MM.1S (cell line): ENCODE results near the gene ISX.
A peak's percentile ranks its signal among the peaks of the same experiment; 100 is the strongest.

Experiments
- DNase-seq: peaks from one replicate; pipeline ENCODE4 v3.0.0-alpha.2; 2015
- H2AFZ ChIP-seq: fragments of 300-600 bp; sonication (generic); 2 replicates; pipeline ENCODE4 v1.6.0; 2016; ENCODE audit warnings: antibody characterized with exemption, low read length
- H3F3A ChIP-seq: fragments of 300-600 bp; sonication (generic); 2 replicates; pipeline ENCODE4 v1.6.1; 2016; ENCODE audit warnings: mild to moderate bottlenecking, antibody characterized with exemption, low read length, moderate library complexity, mixed read lengths; ENCODE audit not compliant: insufficient read depth
- H3K27ac ChIP-seq: fragments of 300-600 bp; sonication (generic); 2 replicates; pipeline ENCODE4 v1.5.1; 2016; ENCODE audit warnings: mild to moderate bottlenecking, low read length
- H3K27me3 ChIP-seq: fragments of 300-600 bp; sonication (generic); replicated peaks from 2 replicates; pipeline ENCODE4 v1.6.0; 2016; ENCODE audit warnings: low read length; ENCODE audit not compliant: insufficient read depth
- H3K36me3 ChIP-seq: fragments of 300-600 bp; sonication (generic); replicated peaks from 2 replicates; pipeline ENCODE4 v1.6.1; 2016; ENCODE audit warnings: mild to moderate bottlenecking, low read length, mixed read lengths; ENCODE audit not compliant: insufficient read depth
- H3K4me1 ChIP-seq: fragments of 300-600 bp; sonication (generic); 2 replicates; pipeline ENCODE4 v1.6.1; 2016; ENCODE audit warnings: low read length, mixed read lengths
- H3K4me2 ChIP-seq: fragments of 300-600 bp; sonication (generic); 2 replicates; pipeline ENCODE4 v1.6.0; 2016; ENCODE audit warnings: low read depth, low read length
- H3K4me3 ChIP-seq: fragments of 300-600 bp; sonication (generic); 2 replicates; pipeline ENCODE4 v1.5.1; 2016; ENCODE audit warnings: low read length, mixed read lengths
- H3K79me2 ChIP-seq: fragments of 300-600 bp; sonication (generic); 2 replicates; pipeline ENCODE4 v1.6.1; 2016; ENCODE audit warnings: mixed run types, low read length, mixed read lengths
- H3K9ac ChIP-seq: fragments of 300-600 bp; sonication (generic); 2 replicates; pipeline ENCODE4 v1.6.1; 2016; ENCODE audit warnings: low read length, mixed read lengths
- H3K9me2 ChIP-seq: fragments of 300-600 bp; sonication (generic); replicated peaks from 2 replicates; pipeline ENCODE4 v1.6.1; 2016; ENCODE audit warnings: mild to moderate bottlenecking, low read length, mixed read lengths; ENCODE audit not compliant: insufficient read depth
- H3K9me3 ChIP-seq: fragments of 300-600 bp; sonication (generic); replicated peaks from 2 replicates; pipeline ENCODE4 v1.6.1; 2016; ENCODE audit warnings: mild to moderate bottlenecking, low read length, mixed read lengths; ENCODE audit not compliant: insufficient read depth
- H4K20me1 ChIP-seq: fragments of 300-600 bp; sonication (generic); 2 replicates; pipeline ENCODE4 v1.6.1; 2016; ENCODE audit warnings: mild to moderate bottlenecking, low read length, moderate library complexity, mixed read lengths; ENCODE audit not compliant: insufficient read depth
- EZH2 ChIP-seq: fragments of 300-600 bp; sonication (generic); optimal IDR thresholded peaks from 2 replicates; pipeline ENCODE3; 2017; ENCODE audit warnings: low read depth, mild to moderate bottlenecking, antibody characterized with exemption, low read length, mixed read lengths
- EZH2phosphoT487 ChIP-seq: fragments of 300-600 bp; sonication (generic); IDR thresholded peaks from 2 replicates; pipeline ENCODE4 v1.6.1; 2018; ENCODE audit warnings: antibody characterized with exemption, low read length
- TF ChIP-seq, protein P1 (sequence below): fragments of 300-600 bp; sonication (generic); IDR thresholded peaks from 2 replicates; pipeline ENCODE4 v1.5.1; 2016; ENCODE audit warnings: antibody characterized with exemption, low read length, mixed read lengths

Gene ISX

GRCh38 chr22:35128637-35129036 lies 62.7 kb downstream of the ISX start:
- TF ChIP-seq EZH2 (no peak), EZH2phosphoT487 (no peak)
- TF ChIP-seq, protein P1, sequence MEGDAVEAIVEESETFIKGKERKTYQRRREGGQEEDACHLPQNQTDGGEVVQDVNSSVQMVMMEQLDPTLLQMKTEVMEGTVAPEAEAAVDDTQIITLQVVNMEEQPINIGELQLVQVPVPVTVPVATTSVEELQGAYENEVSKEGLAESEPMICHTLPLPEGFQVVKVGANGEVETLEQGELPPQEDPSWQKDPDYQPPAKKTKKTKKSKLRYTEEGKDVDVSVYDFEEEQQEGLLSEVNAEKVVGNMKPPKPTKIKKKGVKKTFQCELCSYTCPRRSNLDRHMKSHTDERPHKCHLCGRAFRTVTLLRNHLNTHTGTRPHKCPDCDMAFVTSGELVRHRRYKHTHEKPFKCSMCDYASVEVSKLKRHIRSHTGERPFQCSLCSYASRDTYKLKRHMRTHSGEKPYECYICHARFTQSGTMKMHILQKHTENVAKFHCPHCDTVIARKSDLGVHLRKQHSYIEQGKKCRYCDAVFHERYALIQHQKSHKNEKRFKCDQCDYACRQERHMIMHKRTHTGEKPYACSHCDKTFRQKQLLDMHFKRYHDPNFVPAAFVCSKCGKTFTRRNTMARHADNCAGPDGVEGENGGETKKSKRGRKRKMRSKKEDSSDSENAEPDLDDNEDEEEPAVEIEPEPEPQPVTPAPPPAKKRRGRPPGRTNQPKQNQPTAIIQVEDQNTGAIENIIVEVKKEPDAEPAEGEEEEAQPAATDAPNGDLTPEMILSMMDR: no peak
- no peak overlapping the region for H2AFZ ChIP-seq
- DNase-seq: peak; percentile 74
- peaks cover 69% of the 10 kb centered on the region for H3K4me1 ChIP-seq
- H3K36me3 ChIP-seq: no peaks in the 10 kb centered on the region
- H3K4me2 ChIP-seq: peak overlapping the region; percentile 35
- no peaks in the 10 kb centered on the region for H3K9me3 ChIP-seq
- H4K20me1 ChIP-seq: no peaks in the 10 kb centered on the region
- H3K79me2 ChIP-seq: no peaks in the 10 kb centered on the region
- 0 out of 2 replicates have a peak overlapping the region, but pooled peaks have one; percentile 9 for H3K9ac ChIP-seq
- H3K9me2 ChIP-seq: no peaks in the 10 kb centered on the region
- no peak overlapping the region for H3K4me3 ChIP-seq
- H3F3A ChIP-seq: peaks cover 33% of the 10 kb centered on the region
- H3K27ac ChIP-seq: peak overlapping the region; percentile 77
- no peaks in the 10 kb centered on the region for H3K27me3 ChIP-seq

- Histone ChIP-seq H3K9ac (no peak overlapping the region; the same call in 1 of the 2 replicates), H3K4me1 (peaks cover 52% of the 10 kb centered on the region), H3K9me3 (no peaks in the 10 kb centered on the region), H3F3A (peaks cover 25% of the 10 kb centered on the region), H3K27ac (peak overlapping the region; percentile 41; the same call in 1 of the 2 replicates), H3K4me2 (peak overlapping the region; percentile 20; the same call in 1 of the 2 replicates), H2AFZ (no peak overlapping the region), H4K20me1 (no peaks in the 10 kb centered on the region), H3K9me2 (no peaks in the 10 kb centered on the region), H3K36me3 (no peaks in the 10 kb centered on the region), H3K79me2 (no peaks in the 10 kb centered on the region), H3K27me3 (no peaks in the 10 kb centered on the region), H3K4me3 (no peak overlapping the region)
- no peak for TF ChIP-seq EZH2
- DNase-seq: peak; percentile 38
These were observed 65.6 kb downstream of the ISX start for GRCh38 chr22:35131525-35132000.

- TF ChIP-seq EZH2 (no peak), EZH2phosphoT487 (no peak)
- TF ChIP-seq, protein P1: no peak
- Histone ChIP-seq H3K36me3 (no peaks in the 10 kb centered on the region), H3K4me2 (no peak overlapping the region), H3K9me2 (no peaks in the 10 kb centered on the region), H3F3A (peaks cover 19% of the 10 kb centered on the region), H3K4me3 (no peak overlapping the region), H3K4me1 (peaks cover 42% of the 10 kb centered on the region), H3K9me3 (no peaks in the 10 kb centered on the region), H4K20me1 (no peaks in the 10 kb centered on the region), H3K27me3 (no peaks in the 10 kb centered on the region), H3K79me2 (no peaks in the 10 kb centered on the region), H2AFZ (no peak overlapping the region), H3K9ac (no peak overlapping the region), H3K27ac (no peak overlapping the region)
- no peak for DNase-seq
These were observed 66.6 kb downstream of the ISX start for GRCh38 chr22:35132568-35132967.

DNA sequence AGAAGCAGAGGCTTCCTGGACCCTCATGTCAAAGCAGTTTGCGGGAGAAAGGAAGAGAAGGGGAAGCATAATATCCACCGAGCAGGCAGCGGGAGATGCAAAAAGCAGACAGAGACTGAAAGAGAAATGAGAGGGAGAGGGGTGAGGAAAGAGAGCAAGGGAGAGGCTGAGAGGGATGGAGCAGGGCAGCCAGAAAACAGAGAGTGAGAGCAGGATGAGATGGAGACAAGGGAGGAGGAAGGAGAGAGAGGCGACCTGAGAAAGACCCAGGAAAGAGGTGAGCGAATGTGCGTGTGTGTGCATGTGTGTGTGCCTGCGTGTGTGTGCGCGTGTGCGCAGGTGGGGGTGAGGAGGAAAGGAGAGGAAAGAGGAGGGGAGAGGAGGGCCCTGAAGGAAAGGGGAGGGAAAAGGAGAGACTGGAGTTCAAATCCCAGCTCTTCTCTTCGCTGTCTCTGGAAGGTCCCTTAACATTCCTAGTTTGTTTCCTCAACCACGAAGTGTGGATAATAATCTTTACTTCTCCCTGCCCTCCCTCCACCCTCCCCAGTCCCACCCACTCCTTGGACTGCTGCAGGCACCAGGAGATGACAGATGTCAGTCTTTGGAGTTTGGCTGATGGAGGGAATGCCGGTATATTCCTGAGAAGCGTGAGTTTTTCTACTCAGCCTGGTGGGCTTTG lies 67.9 kb downstream of the ISX start:
- Histone ChIP-seq H3K36me3 (no peaks in the 10 kb centered on the region), H3K9me2 (no peaks in the 10 kb centered on the region), H3K4me3 (no peak overlapping the region), H3K9me3 (no peaks in the 10 kb centered on the region), H3K27ac (no peak overlapping the region), H3K79me2 (no peaks in the 10 kb centered on the region), H3K4me1 (peaks cover 31% of the 10 kb centered on the region), H3K9ac (no peak overlapping the region), H3K4me2 (no peak overlapping the region), H3K27me3 (no peaks in the 10 kb centered on the region), H2AFZ (no peak overlapping the region), H4K20me1 (no peaks in the 10 kb centered on the region), H3F3A (peaks cover 9% of the 10 kb centered on the region; the same call in 1 of the 2 replicates)
- TF ChIP-seq EZH2 (no peak), EZH2phosphoT487 (no peak)
- TF ChIP-seq, protein P1: no peak
- DNase-seq: no peak
